Measurements from ENCODE around the gene PGA5.
"Not testable (repeated sequence)": the region's sequence is repeated elsewhere in the genome, so short reads cannot be mapped to it uniquely, and the experiment has no call there.

The PGA5 gene

GRCh38 chr11:61240875-61241274, at the start of gene PGA5:
Gene PGA5, plus strand, starts transcription at chr11:61241175. Its CDS starts 52 bp downstream, at chr11:61241227.
- DNase-seq, result not testable (repeated sequence)

- no peak for DNase-seq
Measured at GRCh38 chr11:61193596-61193995, 47.4 kb upstream of the PGA5 start.

- no peak for DNase-seq
Measured at GRCh38 chr11:61194169-61194671, 46.8 kb upstream of the PGA5 start.

- no peak for DNase-seq
Measured at GRCh38 chr11:61194981-61195695, 45.8 kb upstream of the PGA5 start.

GRCh38 chr11:61195719-61196118, 45.3 kb upstream of the PGA5 start:
- DNase-seq, result no peak

GRCh38 chr11:61198361-61198760, 42.6 kb upstream of the PGA5 start:
- DNase-seq, result no peak

- DNase-seq, result no peak
Measured at GRCh38 chr11:61198948-61199523, 41.9 kb upstream of the PGA5 start.

- DNase-seq, result no peak
Measured at GRCh38 chr11:61201476-61201875, 39.5 kb upstream of the PGA5 start.

- DNase-seq, result not testable (repeated sequence)
Measured at GRCh38 chr11:61202950-61203746, 37.8 kb upstream of the PGA5 start, which contains the start of gene PGA3. Gene PGA3, plus strand, starts transcription at chr11:61203515. Its CDS starts 50 bp downstream, at chr11:61203565.

- not testable (repeated sequence) for DNase-seq
Measured at GRCh38 chr11:61203873-61204272, 37.1 kb upstream of the PGA5 start.

- DNase-seq, result not testable (repeated sequence)
Measured at GRCh38 chr11:61204502-61205059, 36.4 kb upstream of the PGA5 start.

- not testable (repeated sequence) for DNase-seq
Measured at GRCh38 chr11:61207636-61208310, 33.2 kb upstream of the PGA5 start.

GRCh38 chr11:61210629-61211028, 30.3 kb upstream of the PGA5 start:
- DNase-seq, result not testable (repeated sequence)

- DNase-seq, result not testable (repeated sequence)
Measured at GRCh38 chr11:61211327-61211952, 29.5 kb upstream of the PGA5 start.

- not testable (repeated sequence) for DNase-seq
Measured at GRCh38 chr11:61212202-61212601, 28.8 kb upstream of the PGA5 start.

GRCh38 chr11:61213711-61214324, 27.2 kb upstream of the PGA5 start:
- not testable (repeated sequence) for DNase-seq

- DNase-seq, result not testable (repeated sequence)
Measured at GRCh38 chr11:61218306-61218705, 22.7 kb upstream of the PGA5 start.

GRCh38 chr11:61219016-61219415, 22.0 kb upstream of the PGA5 start:
- not testable (repeated sequence) for DNase-seq

GRCh38 chr11:61222047-61222446, 18.9 kb upstream of the PGA5 start, which contains the start of gene PGA4:
Gene PGA4, plus strand, starts transcription at chr11:61222347. Its CDS starts 54 bp downstream, at chr11:61222401.
- not testable (repeated sequence) for DNase-seq

- not testable (repeated sequence) for DNase-seq
Measured at GRCh38 chr11:61222692-61223091, 18.3 kb upstream of the PGA5 start.

GRCh38 chr11:61226457-61227137, 14.4 kb upstream of the PGA5 start:
- not testable (repeated sequence) for DNase-seq
